Gastroesophageal sphincter (tissue), 4 donors: Measurements from ENCODE around the gene ZNF784. TPM values are rescaled to one million over a fixed set of nuclear protein-coding genes. Genes with fewer than 3 reads are reported as not detected.

Source experiments
- ATAC-seq: fragments of 150-250 bp; one replicate; pipeline ENCODE4 v1.9.1; 2016; ENCODE audit warnings: mild to moderate bottlenecking, moderate library complexity
- H3K27ac ChIP-seq, 4 donors: fragments of 200-600 bp; sonication (generic) in 3 of 4; 1 replicate in 3 of 4; 2 replicates in 1 of 4; pipeline ENCODE4 v1.5.1; 2016 to 2019
- H3K27me3 ChIP-seq: fragments of 200-600 bp; sonication (generic); one replicate; pipeline ENCODE4 v1.5.1; 2019
- H3K36me3 ChIP-seq, 2 donors: fragments of 200-600 bp; sonication (generic); one replicate each; pipeline ENCODE4 v1.5.1; 2019; ENCODE audit warnings: control low read depth in 1 of 2
- H3K4me1 ChIP-seq, 3 donors: fragments of 200-600 bp; sonication (generic); 1 replicate in 2 of 3; 2 replicates in 1 of 3; pipeline ENCODE4 v1.5.1; 2016 to 2019; ENCODE audit warnings: control low read depth in 2 of 3
- H3K4me3 ChIP-seq, 2 donors: fragments of 200-600 bp; sonication (generic); one replicate each; pipeline ENCODE4 v1.5.1; 2019; ENCODE audit warnings: mild to moderate bottlenecking in 1 of 2, moderate library complexity in 1 of 2
- H3K9me3 ChIP-seq, 3 donors: fragments of 200-600 bp; sonication (generic); one replicate each; pipeline ENCODE4 v1.5.1; 2017 to 2019; ENCODE audit warnings: control low read depth in 2 of 3
- CTCF ChIP-seq, 4 experiments: fragments of 200-600 bp in 2 of 4; fragments of 450-650 bp in 2 of 4; sonication (generic) in 1 of 4; IDR thresholded peaks; one replicate each; pipeline ENCODE4 v1.5.1; 2017 to 2019; ENCODE audit warnings: antibody characterized with exemption in 4 of 4, mild to moderate bottlenecking in 2 of 4, moderate library complexity in 2 of 4
- EP300 ChIP-seq: sonication (generic); formaldehyde crosslinking; IDR thresholded peaks from one replicate; pipeline ENCODE4 v1.6.1; 2017; ENCODE audit warnings: antibody characterized with exemption, mild to moderate bottlenecking
- POLR2A ChIP-seq, 2 donors: fragments of 450-650 bp; IDR thresholded peaks; one replicate each; pipeline ENCODE4 v1.6.1; 2017; ENCODE audit warnings: antibody characterized with exemption in 2 of 2, mild to moderate bottlenecking in 2 of 2, moderate library complexity in 1 of 2
- POLR2AphosphoS5 ChIP-seq: sonication (generic); formaldehyde crosslinking; IDR thresholded peaks from one replicate; pipeline ENCODE4 v1.6.1; 2017; ENCODE audit warnings: antibody characterized with exemption
- WGBS, 2 donors: methylation state at CpG; one replicate each; pipeline ENCODE4 v1.1.5; 2018; ENCODE audit warnings: low coverage in 1 of 2; 5-methylcytosine and 5-hydroxymethylcytosine counted together
- total RNA-seq, 4 donors: library from RNA; depleted of rRNA; stranded (reverse); fragments of >200 nt; gene quantifications; one replicate each; pipeline ENCODE4 v1.1.0, GENCODE V29; 2016

ZNF784 gene
- total RNA-seq, 4 donors from 2014 or later: 0.54 to 8.1 (median 4.8) TPM

- no peak overlapping the region for H3K27ac ChIP-seq
- WGBS, 2 donors: no CpG with 5 or more reads among the region's 20 CpGs
- no peak for ATAC-seq
- no peaks in the 10 kb centered on the region for H3K9me3 ChIP-seq
- H3K36me3 ChIP-seq: peaks cover 0 to 100% of the 10 kb centered on the region in 2 donors
- peaks cover 0 to 33% (median 7%) of the 10 kb centered on the region in 3 donors for H3K4me1 ChIP-seq
- TF ChIP-seq CTCF (IDR thresholded peaks at IDR 0.05): no peak
- TF ChIP-seq EP300: no peak
- no peak for TF ChIP-seq POLR2A (IDR thresholded peaks at IDR 0.05)
- TF ChIP-seq POLR2AphosphoS5: no peak
- no peak overlapping the region for H3K4me3 ChIP-seq
- H3K27me3 ChIP-seq: no peaks in the 10 kb centered on the region
These were observed 39.6 kb upstream of the ZNF784 start for GRCh38 chr19:55663846-55664536.

GRCh38 chr19:55661826-55662225 is 37.5 kb upstream of the ZNF784 start:
- H3K27me3 ChIP-seq: no peaks in the 10 kb centered on the region
- TF ChIP-seq EP300 (no peak), POLR2A (IDR thresholded peaks at IDR 0.05) (no peak), CTCF (IDR thresholded peaks at IDR 0.05) (no peak), POLR2AphosphoS5 (no peak)
- H3K36me3 ChIP-seq: peaks cover 0 to 83% of the 10 kb centered on the region in 2 donors
- H3K9me3 ChIP-seq: no peaks in the 10 kb centered on the region
- ATAC-seq: no peak
- WGBS, 2 donors: 67 to 68% methylated on average over 7 of the region's 7 CpGs
- no peak overlapping the region for H3K27ac ChIP-seq
- H3K4me3 ChIP-seq: no peak overlapping the region
- H3K4me1 ChIP-seq: peaks cover 0 to 48% (median 28%) of the 10 kb centered on the region in 3 donors

- 49 to 60% methylated on average over 1 to 5 of the region's 16 CpGs for WGBS, 2 donors
- Histone ChIP-seq H3K4me1 (peaks cover 0 to 51% (median 37%) of the 10 kb centered on the region in 3 donors), H3K4me3 (no peak overlapping the region), H3K36me3 (peaks cover 0 to 75% of the 10 kb centered on the region in 2 donors), H3K27ac (no peak overlapping the region), H3K9me3 (no peaks in the 10 kb centered on the region), H3K27me3 (no peaks in the 10 kb centered on the region)
- ATAC-seq: no peak
- no peak for TF ChIP-seq POLR2A (IDR thresholded peaks at IDR 0.05)
- TF ChIP-seq POLR2AphosphoS5: no peak
- TF ChIP-seq CTCF (IDR thresholded peaks at IDR 0.05): no peak
- TF ChIP-seq EP300: no peak
These were observed 36.6 kb upstream of the ZNF784 start for GRCh38 chr19:55660991-55661390.

- Histone ChIP-seq H3K4me1 (peaks cover 0 to 57% (median 39%) of the 10 kb centered on the region in 3 donors), H3K4me3 (no peak overlapping the region), H3K27ac (no peak overlapping the region), H3K9me3 (no peaks in the 10 kb centered on the region), H3K36me3 (peaks cover 0 to 69% of the 10 kb centered on the region in 2 donors), H3K27me3 (no peaks in the 10 kb centered on the region)
- ATAC-seq: no peak
- whole genome bisulfite sequencing, 2 donors: no CpG with 5 or more reads among the region's 12 CpGs
- TF ChIP-seq CTCF (IDR thresholded peaks at IDR 0.05) (no peak), POLR2AphosphoS5 (no peak), POLR2A (IDR thresholded peaks at IDR 0.05) (no peak), EP300 (no peak)
These were observed 36.0 kb upstream of the ZNF784 start for GRCh38 chr19:55660404-55660803.

- WGBS, 2 donors: 79% methylated on average over 3 of the region's 9 CpGs; no CpG with 5 or more reads in 1 of the 2 donors
- no peaks in the 10 kb centered on the region for H3K27me3 ChIP-seq
- H3K4me3 ChIP-seq: no peak overlapping the region
- H3K36me3 ChIP-seq: peaks cover 0 to 63% of the 10 kb centered on the region in 2 donors
- H3K27ac ChIP-seq: no peak overlapping the region
- H3K9me3 ChIP-seq: no peaks in the 10 kb centered on the region
- ATAC-seq: no peak
- H3K4me1 ChIP-seq: peaks cover 0 to 58% (median 39%) of the 10 kb centered on the region in 3 donors
- no peak for TF ChIP-seq CTCF (IDR thresholded peaks at IDR 0.05)
- TF ChIP-seq POLR2AphosphoS5: no peak
These were observed 35.5 kb upstream of the ZNF784 start for GRCh38 chr19:55659822-55660221.
